ENCODE measurements around the gene EXO1.
"Not testable (repeated sequence)": the region's sequence is repeated elsewhere in the genome, so short reads cannot be mapped to it uniquely, and the experiment has no call there.

The EXO1 gene

GRCh38 chr1:241837901-241838300 lies 10.1 kb upstream of the EXO1 start:
- DNase-seq: no peak

- DNase-seq: no peak
These were observed 9.1 kb upstream of the EXO1 start for GRCh38 chr1:241838897-241839296.

- DNase-seq: no peak
These were observed 8.5 kb upstream of the EXO1 start for GRCh38 chr1:241839369-241839979.

- no peak for DNase-seq
These were observed 7.8 kb upstream of the EXO1 start for GRCh38 chr1:241840164-241840563.

- no peak for DNase-seq
These were observed 6.3 kb upstream of the EXO1 start for GRCh38 chr1:241841691-241842090.

- DNase-seq: no peak
These were observed 5.4 kb upstream of the EXO1 start for GRCh38 chr1:241842565-241842964.

- DNase-seq: no peak
These were observed 3.4 kb upstream of the EXO1 start for GRCh38 chr1:241844593-241844992.

- DNase-seq: no peak
These were observed 1.6 kb upstream of the EXO1 start for GRCh38 chr1:241846375-241846774.

- DNase-seq: no peak
These were observed 1.0 kb upstream of the EXO1 start for GRCh38 chr1:241846862-241847539.

- DNase-seq: no peak
These were observed 536 bp upstream of the EXO1 start for GRCh38 chr1:241847540-241847795.

GRCh38 chr1:241848686-241849344 lies 811 bp downstream of the EXO1 start:
- DNase-seq: no peak

- no peak for DNase-seq
These were observed 1.3 kb downstream of the EXO1 start for GRCh38 chr1:241849345-241849695.

GRCh38 chr1:241855545-241856140 lies 7.6 kb downstream of the EXO1 start:
- not testable (repeated sequence) for DNase-seq

- DNase-seq: no peak
These were observed 9.1 kb downstream of the EXO1 start for GRCh38 chr1:241857131-241857530.

GRCh38 chr1:241860922-241861321 lies 12.9 kb downstream of the EXO1 start:
- no peak for DNase-seq

GRCh38 chr1:241869022-241869421 lies 21.0 kb downstream of the EXO1 start:
- no peak for DNase-seq

- DNase-seq: no peak
These were observed 22.3 kb downstream of the EXO1 start for GRCh38 chr1:241870336-241870735.

- DNase-seq: no peak
These were observed 22.9 kb downstream of the EXO1 start for GRCh38 chr1:241870746-241871430.

- DNase-seq: no peak
These were observed 33.4 kb downstream of the EXO1 start for GRCh38 chr1:241881440-241881839.

- no peak for DNase-seq
These were observed 35.2 kb downstream of the EXO1 start for GRCh38 chr1:241883159-241883558.

- no peak for DNase-seq
These were observed 40.2 kb downstream of the EXO1 start for GRCh38 chr1:241888232-241888631.

GRCh38 chr1:241891296-241891695 lies 43.3 kb downstream of the EXO1 start:
- no peak for DNase-seq

GRCh38 chr1:241894016-241894415 lies 46.0 kb downstream of the EXO1 start:
- DNase-seq: no peak

GRCh38 chr1:241895013-241895412 lies 47.0 kb downstream of the EXO1 start:
- DNase-seq: no peak
